GM18508 (cell line): Measurements from ENCODE around the gene DRC1.
"Not testable (repeated sequence)": the region's sequence is repeated elsewhere in the genome, so short reads cannot be mapped to it uniquely, and the experiment has no call there.

Experiments
- ATAC-seq: cut with Tn5 transposase; IDR thresholded peaks from one replicate; pipeline ENCODE4 v1.9.1; 2021; ENCODE audit warnings: moderate number of reproducible peaks; ENCODE audit not compliant: insufficient read depth, unreplicated experiment

The DRC1 gene

DNA sequence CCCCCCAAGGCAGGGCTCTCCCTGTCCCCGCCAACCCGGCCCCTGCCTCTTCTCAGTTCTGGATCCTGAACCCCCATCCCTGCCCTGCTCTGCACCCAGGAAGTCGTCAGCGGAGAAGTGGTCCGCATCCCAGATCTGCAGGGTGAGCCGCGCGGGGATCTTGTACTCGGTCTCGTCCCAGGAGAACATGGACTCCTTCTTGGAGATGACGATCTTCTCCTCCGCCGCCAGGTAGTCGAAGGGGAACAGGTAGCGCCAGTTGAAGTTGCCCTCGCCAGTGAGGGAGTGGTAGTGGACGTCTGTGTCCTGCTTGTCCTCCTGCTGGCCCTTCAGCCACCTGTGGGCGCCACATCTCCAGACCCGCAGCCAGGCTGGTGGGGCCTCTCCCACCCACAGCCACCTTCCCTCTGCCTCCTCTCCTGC, 59.9 kb downstream of the DRC1 start:
- ATAC-seq, result no peak

- no peak for ATAC-seq
Measured at GRCh38 chr2:26462100-26462499, 60.4 kb downstream of the DRC1 start.

- no peak for ATAC-seq
Measured at GRCh38 chr2:26462511-26463243, 61.0 kb downstream of the DRC1 start.

GRCh38 chr2:26463244-26464192, 61.8 kb downstream of the DRC1 start:
- no peak for ATAC-seq

- no peak for ATAC-seq
Measured at GRCh38 chr2:26464390-26465265, 62.9 kb downstream of the DRC1 start.

DNA sequence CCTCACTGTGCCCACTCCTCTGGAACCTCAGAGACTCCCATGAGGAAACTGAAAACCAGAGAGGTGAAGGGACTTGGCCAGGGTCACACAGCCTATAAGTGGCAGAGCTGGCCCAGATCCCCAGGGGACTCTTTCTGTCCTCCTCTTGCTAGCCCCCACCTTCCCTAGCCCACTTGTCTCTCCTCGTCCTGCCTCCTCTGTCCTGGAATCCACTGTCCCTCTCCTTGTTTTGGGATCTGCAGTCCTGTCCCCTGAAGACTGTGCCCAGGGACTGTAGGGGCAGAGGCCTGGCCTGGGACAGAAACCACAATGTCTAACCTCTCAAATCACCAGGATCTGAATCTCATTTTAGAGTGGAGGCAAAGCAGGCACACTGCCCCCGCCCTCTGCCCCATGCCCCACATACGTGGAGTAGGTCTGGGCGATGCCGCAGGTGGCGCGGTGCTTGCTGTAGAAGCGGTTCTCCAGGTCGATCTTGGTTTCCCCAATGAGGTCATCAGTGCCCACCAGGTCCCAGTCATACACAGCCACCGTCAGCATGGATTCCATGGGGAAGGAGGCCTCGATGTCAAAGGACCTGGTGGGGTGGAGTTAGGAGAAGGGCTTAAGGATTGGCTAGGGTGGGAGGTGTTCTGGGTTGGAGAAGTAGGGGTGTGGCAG, 63.7 kb downstream of the DRC1 start:
- no peak for ATAC-seq

DNA sequence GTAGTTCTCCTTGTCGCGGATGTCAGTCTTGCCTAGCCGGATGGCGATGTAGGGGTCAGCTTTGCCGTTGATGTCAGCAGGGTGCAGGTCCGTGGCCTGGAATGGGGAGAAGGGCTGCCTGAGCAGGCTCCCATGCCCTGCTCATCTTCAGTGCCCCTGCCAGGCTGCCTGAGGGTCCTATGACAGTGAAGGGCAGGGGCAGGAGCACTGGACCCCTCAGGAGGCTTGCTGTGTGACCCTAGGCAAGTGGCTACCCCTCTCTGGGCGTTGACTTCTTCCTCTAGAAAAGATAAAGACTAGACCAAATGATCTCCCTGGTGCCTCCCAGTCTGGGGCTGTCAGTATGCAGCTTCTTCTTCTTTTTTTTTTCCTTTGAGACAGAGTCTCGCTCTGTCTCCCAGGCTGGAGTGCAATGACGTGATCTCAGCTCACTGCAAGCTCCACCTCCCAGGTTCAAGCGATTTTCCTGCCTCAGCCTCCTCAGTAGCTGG, 64.3 kb downstream of the DRC1 start:
- no peak for ATAC-seq

DNA sequence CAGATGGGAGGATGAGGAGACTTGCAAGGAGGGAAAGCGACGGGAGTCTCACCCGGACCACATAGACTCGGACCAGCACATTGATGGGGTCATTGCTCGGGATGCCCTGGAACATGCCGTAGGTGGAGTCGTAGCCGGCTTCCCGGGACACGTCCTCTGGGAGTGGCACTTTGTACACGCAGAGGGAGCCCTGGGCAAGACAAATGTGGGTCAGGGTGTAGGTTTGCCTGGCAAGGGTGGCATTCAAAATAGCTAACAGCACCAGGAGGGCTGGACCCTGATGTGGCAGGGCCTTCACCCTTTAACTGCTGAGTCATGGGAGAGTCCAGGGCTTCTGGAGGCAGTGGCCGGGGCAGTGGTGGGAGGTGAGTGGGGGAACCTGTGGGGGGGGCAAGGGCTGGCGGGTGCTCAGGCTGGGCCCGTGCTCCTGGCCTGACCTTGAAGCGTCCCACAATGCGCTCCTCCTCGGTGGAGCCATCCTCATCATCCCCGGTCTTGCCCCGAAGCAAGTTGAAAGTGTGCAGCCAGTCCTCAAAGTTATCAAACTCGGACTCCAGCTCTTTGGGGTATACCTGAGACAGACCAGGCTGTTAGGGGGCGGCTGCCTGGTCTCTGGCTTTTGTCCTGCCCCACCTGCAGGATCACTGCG, 65.1 kb downstream of the DRC1 start:
- no peak for ATAC-seq

DNA sequence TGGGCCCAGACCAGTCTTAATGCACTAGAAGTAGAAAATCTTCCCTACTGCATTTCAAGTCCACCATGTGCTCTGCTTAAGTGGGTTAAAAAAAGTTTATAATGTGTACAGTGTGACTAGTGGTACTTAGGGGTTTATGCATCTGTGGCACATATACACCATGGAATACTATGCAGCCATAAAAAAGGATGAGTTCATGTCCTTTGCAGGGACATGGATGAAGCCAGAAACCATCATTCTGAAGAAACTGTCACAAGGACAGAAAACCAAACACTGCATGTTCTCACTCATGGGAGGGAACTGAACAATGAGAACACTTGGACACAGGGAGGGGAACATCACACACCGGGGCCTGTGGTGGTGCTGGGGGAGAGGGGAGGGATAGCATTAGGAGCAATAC, 66.8 kb downstream of the DRC1 start:
- not testable (repeated sequence) for ATAC-seq

GRCh38 chr2:26469092-26469710, 67.5 kb downstream of the DRC1 start:
- ATAC-seq, result no peak

- no peak for ATAC-seq
Measured at GRCh38 chr2:26469955-26470354, 68.2 kb downstream of the DRC1 start.

GRCh38 chr2:26470601-26471260, 69.0 kb downstream of the DRC1 start:
- no peak for ATAC-seq

DNA sequence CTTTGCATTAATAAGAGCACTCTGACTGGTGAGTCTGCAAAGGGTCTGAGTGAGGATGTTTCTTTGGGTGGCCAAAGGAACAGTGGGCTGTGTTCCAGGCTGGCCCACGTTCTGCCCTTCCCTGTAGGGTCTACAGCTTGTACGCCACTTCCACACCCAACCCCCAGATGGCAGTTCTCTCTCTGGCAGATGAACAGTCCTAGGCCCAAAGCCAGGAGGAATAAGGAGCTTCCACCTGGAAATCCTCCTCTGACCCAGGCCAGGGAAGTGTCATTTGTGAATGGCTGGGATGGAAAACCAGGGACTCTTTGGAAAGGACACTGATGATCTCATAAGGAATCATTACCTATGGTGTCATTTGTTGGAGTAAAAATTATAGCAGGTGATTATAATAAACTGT, 69.6 kb downstream of the DRC1 start:
- no peak for ATAC-seq

DNA sequence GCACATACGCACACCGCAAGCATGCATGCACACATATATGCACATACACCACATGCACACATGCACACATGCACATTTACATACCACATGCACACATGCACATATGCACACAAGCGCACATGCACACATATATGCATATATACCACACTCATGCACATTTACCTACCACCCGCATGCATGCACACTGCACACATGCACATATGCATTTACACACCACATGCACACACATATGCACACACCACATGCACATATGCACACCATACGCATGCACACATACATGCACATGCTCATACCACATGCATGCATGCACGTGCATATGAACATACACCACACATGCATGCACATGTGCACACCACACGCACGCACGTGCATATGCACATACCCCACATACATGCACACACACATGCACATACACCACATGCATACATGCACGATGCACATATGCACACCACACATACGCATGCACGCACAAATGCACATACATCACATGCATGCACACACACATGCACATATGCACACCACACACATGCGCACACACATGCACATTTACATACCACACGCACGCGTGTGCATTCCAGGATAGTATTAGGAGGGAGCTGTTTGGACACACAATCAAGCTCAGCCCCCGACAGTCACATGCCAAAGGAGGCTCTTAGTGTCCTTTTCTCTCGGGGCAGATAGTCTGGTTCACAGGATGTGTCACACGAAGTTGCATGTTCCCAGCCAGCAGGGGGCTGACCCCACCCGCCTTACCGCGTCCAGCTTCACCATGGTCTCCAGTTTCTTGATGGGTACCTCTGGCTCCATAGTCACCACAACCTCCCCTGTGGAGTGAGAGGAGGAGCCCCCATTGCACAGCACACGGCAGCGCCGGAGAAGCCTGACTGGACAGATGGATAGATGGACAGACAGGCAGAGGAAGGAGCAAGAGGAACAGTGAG, 70.3 kb downstream of the DRC1 start:
- no peak for ATAC-seq

- no peak for ATAC-seq
Measured at GRCh38 chr2:26472821-26473655, 71.3 kb downstream of the DRC1 start.

GRCh38 chr2:26473796-26474195, 72.1 kb downstream of the DRC1 start:
- ATAC-seq, result no peak
